HFFc6 (cell line): Measurements from ENCODE around the gene DHRS7B. TPM values are rescaled to one million over a fixed set of nuclear protein-coding genes. Genes with fewer than 3 reads are reported as not detected.

Source experiments
- DNase-seq: peaks from one replicate; pipeline ENCODE4 v3.0.0-alpha.2; 2018
- H3K27ac Mint-ChIP-seq: 2 replicates; pipeline ENCODE4 v1.8.0; 2020; ENCODE audit warnings: mild to moderate bottlenecking, mixed read lengths
- H3K27me3 Mint-ChIP-seq: 2 replicates; pipeline ENCODE4 v1.8.0; 2021; ENCODE audit warnings: mild to moderate bottlenecking, moderate library complexity, mixed read lengths; ENCODE audit not compliant: insufficient read depth
- H3K36me3 Mint-ChIP-seq: 2 replicates; pipeline ENCODE4 v1.8.0; 2021; ENCODE audit warnings: low read depth, mixed read lengths
- H3K4me1 Mint-ChIP-seq: 2 replicates; pipeline ENCODE4 v1.8.0; 2020; ENCODE audit warnings: low read depth, mixed read lengths
- H3K4me3 Mint-ChIP-seq: 2 replicates; pipeline ENCODE4 v1.8.0; 2020; ENCODE audit warnings: mild to moderate bottlenecking, moderate library complexity, mixed read lengths
- H3K9me3 Mint-ChIP-seq: 2 replicates; pipeline ENCODE4 v1.8.0; 2020; ENCODE audit warnings: mild to moderate bottlenecking, mixed read lengths
- total RNA-seq, 6 experiments: library from RNA; stranded (reverse); fragmentation: NEBNext Ultra II Directional; extraction: Animal tissue kit (Norgen Biotek cat#: 25700); gene quantifications; 2 replicates in 1 of 6; 3 replicates in 5 of 6; pipeline ENCODE4 v1.2.3, GENCODE V29; 2021
- TF ChIP-seq, protein P1 (sequence below): fragments of 200-600 bp; sonication (generic); IDR thresholded peaks from 2 replicates; pipeline ENCODE4 v1.5.0; 2021; ENCODE audit warnings: antibody characterized with exemption, mild to moderate bottlenecking

Gene DHRS7B
- total RNA-seq, 6 experiments from 2014 or later: 12.3 to 20.8 (median 14.7) TPM

DNA sequence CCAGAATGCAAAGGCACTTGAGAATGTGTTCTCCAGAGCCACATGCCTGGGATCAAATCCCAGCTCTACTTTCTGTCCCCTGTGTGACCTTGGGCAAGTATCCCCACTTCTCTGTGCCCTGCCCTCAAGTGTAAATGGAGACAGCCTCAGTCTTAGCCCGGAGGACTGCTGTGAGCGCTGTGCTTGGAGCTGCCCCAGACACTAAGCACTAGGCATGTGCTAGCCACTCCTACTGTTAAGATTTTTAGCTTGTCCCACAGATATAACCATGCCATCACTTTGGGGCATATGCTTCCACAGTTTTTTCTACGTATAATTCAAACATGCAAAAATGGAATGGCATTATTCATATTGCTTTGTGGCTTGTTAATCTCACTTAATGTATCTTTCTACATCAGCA lies 57.8 kb downstream of the DHRS7B start:
- Mint-ChIP-seq H3K36me3 (no peaks in the 10 kb centered on the region; the same call in 1 of the 2 replicates), H3K27ac (no peak overlapping the region), H3K27me3 (no peaks in the 10 kb centered on the region; the same call in 1 of the 2 replicates), H3K4me3 (no peak overlapping the region), H3K9me3 (no peaks in the 10 kb centered on the region), H3K4me1 (no peaks in the 10 kb centered on the region)
- TF ChIP-seq, protein P1, sequence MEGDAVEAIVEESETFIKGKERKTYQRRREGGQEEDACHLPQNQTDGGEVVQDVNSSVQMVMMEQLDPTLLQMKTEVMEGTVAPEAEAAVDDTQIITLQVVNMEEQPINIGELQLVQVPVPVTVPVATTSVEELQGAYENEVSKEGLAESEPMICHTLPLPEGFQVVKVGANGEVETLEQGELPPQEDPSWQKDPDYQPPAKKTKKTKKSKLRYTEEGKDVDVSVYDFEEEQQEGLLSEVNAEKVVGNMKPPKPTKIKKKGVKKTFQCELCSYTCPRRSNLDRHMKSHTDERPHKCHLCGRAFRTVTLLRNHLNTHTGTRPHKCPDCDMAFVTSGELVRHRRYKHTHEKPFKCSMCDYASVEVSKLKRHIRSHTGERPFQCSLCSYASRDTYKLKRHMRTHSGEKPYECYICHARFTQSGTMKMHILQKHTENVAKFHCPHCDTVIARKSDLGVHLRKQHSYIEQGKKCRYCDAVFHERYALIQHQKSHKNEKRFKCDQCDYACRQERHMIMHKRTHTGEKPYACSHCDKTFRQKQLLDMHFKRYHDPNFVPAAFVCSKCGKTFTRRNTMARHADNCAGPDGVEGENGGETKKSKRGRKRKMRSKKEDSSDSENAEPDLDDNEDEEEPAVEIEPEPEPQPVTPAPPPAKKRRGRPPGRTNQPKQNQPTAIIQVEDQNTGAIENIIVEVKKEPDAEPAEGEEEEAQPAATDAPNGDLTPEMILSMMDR: no peak
- no peak for DNase-seq

DNA sequence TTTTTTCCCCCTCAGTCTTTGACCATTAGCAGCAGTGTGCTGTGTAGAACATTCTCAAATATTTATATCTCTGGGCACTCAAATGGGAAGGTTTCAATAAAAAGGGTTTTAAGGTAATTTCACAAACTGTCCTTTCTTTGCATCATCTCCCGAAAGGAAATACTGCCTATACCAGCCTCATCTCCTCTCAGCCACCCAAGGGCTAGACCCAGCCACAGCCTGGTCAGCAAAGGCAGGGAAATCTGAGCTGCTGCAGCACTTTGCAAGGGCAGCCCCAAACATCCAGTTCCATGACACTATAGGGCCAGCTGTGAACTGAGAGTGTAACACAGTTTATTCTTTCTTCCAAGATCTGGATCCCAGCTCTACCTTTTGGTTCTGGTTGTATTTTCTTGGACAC lies 58.3 kb downstream of the DHRS7B start:
- H3K4me1 Mint-ChIP-seq: no peaks in the 10 kb centered on the region
- no peak overlapping the region for H3K27ac Mint-ChIP-seq
- H3K36me3 Mint-ChIP-seq: peaks cover under 1% of the 10 kb centered on the region
- TF ChIP-seq, protein P1: no peak
- no peaks in the 10 kb centered on the region for H3K9me3 Mint-ChIP-seq
- H3K4me3 Mint-ChIP-seq: no peak overlapping the region
- no peak for DNase-seq
- no peaks in the 10 kb centered on the region; the same call in 1 of the 2 replicates for H3K27me3 Mint-ChIP-seq

DNA sequence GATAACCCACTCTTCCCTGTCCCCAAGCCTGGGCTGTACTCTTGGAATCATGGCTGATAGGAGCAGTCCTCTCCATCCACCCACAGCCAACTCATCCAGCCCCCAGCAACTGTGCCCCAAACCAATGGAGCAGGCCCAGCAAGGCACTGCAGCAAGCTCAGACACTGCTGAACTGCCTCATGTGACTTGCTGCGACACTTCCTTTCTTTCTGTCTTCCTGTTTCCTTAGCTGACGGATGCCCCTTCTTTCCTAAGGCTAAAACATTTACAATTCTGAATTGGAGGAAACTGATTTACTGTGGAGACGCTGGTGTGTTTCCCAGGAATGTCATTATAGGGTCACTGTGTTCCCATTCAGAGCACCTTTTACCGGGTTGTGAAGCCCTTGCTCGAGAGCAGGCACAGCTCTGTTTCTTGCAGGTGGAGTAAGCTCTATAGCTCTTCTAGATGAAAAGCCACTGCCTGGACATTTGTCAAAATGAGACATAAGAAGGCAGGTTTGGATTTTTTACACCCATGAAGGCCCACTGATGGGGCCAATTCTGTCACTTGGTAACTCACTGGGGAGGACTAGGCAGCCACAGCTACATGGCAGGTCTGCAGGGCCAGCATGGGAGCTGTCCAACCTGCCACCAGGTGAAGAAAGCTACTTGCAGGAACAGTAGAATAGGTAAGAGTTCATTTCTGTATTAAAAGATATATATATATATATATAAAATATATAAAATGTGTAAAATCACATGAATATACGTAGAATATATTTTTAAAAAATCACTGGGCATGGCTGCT lies 59.8 kb downstream of the DHRS7B start:
- Mint-ChIP-seq H3K4me1 (no peaks in the 10 kb centered on the region), H3K27ac (no peak overlapping the region), H3K36me3 (peaks cover 12% of the 10 kb centered on the region), H3K27me3 (no peaks in the 10 kb centered on the region; the same call in 1 of the 2 replicates), H3K4me3 (no peak overlapping the region), H3K9me3 (no peaks in the 10 kb centered on the region)
- no peak for DNase-seq
- TF ChIP-seq, protein P1: no peak

DNA sequence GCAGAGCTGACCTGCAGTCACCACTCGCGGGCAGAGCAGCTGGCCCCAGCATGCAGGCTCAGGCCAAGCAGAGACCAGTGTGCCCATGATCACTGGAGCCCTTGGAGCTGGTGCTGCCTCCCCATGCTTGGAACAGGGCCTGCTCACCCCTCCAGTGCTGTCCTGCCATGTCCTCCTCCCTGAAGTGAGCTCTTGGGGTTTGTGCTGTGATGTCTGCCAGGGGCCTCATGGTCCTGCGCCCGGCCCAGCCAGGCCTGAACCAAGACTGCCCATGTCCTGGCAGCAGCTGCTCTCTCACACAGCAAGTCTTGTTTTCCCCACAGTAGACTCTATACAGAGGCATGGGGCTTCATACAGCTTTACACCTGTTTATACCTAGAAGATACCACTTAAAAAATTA lies 62.6 kb downstream of the DHRS7B start:
- DNase-seq: no peak
- Mint-ChIP-seq H3K27me3 (no peaks in the 10 kb centered on the region; the same call in 1 of the 2 replicates), H3K4me3 (no peak overlapping the region), H3K9me3 (no peaks in the 10 kb centered on the region), H3K36me3 (peaks cover 17% of the 10 kb centered on the region), H3K4me1 (peaks cover 5% of the 10 kb centered on the region; the same call in 1 of the 2 replicates), H3K27ac (no peak overlapping the region)
- TF ChIP-seq, protein P1: no peak

DNA sequence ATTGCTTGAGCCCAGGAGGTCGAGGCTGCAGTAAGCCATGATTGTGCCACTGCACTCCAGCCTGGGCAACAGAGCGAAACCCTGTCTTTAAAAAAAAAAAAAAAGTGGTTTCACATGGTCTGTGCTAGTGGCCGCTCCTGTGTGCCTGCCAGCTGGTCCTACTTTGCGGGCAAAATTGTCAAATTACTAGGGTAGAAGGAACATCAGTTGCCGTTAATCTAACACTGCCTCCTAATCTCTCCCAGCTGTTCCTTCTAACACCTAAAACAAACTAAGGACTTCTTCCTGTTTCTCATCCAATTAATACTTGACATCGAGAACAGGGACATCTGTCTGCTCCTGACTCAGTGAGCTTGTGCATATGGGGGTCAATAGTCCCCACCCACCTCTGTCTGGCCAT lies 63.3 kb downstream of the DHRS7B start:
- Mint-ChIP-seq H3K36me3 (peaks cover 22% of the 10 kb centered on the region), H3K4me3 (no peak overlapping the region), H3K27me3 (no peaks in the 10 kb centered on the region; the same call in none of the 2 replicates), H3K27ac (no peak overlapping the region), H3K9me3 (no peaks in the 10 kb centered on the region), H3K4me1 (peaks cover 11% of the 10 kb centered on the region; the same call in 1 of the 2 replicates)
- no peak for DNase-seq
- TF ChIP-seq, protein P1: no peak
